H1 (cell line): ENCODE measurements around the gene PPP1R3E.

ENCODE experiments used
- BRCA1 ChIP-seq: IDR thresholded peaks from 2 replicates; pipeline ENCODE4 v1.6.1; 2012; ENCODE audit warnings: low read depth, low read length, improper control_type of control experiment
- CBX5 ChIP-seq: fragments of 300-800, 300-1000 bp; sonication (generic); IDR thresholded peaks from 2 replicates; pipeline ENCODE4 v1.7.1; 2016; ENCODE audit warnings: antibody characterized with exemption, low read length, low read depth
- EP300 ChIP-seq, 2 experiments: IDR thresholded peaks; 1 replicate in 1 of 2; 2 replicates in 1 of 2; pipeline ENCODE4 v1.6.1; 2011 to 2012; ENCODE audit warnings: low read depth in 2 of 2, low read length in 2 of 2, mild to moderate bottlenecking in 2 of 2, borderline replicate concordance in 1 of 2, inconsistent platforms in 1 of 2, moderate library complexity in 1 of 2
- GTF2F1 ChIP-seq: IDR thresholded peaks from 2 replicates; pipeline ENCODE4 v1.6.1; 2012; ENCODE audit warnings: low read depth, low read length, improper control_type of control experiment, borderline replicate concordance
- POLR2AphosphoS5 ChIP-seq: IDR thresholded peaks from 2 replicates; pipeline ENCODE4 v1.6.1; 2011; ENCODE audit warnings: low read depth, low read length
- TF ChIP-seq, protein P1 (sequence below), 3 experiments: IDR thresholded peaks; 1 replicate in 2 of 3; 2 replicates in 1 of 3; pipeline versions ENCODE4 v1.5.1 to v1.6.1; 2011; ENCODE audit warnings: low read length in 3 of 3, mild to moderate bottlenecking in 3 of 3, inconsistent platforms in 2 of 3, low read depth in 1 of 3, moderate library complexity in 1 of 3; ENCODE audit not compliant: insufficient read depth in 1 of 3; ENCODE audit errors: control extremely low read depth in 1 of 3

DNA sequence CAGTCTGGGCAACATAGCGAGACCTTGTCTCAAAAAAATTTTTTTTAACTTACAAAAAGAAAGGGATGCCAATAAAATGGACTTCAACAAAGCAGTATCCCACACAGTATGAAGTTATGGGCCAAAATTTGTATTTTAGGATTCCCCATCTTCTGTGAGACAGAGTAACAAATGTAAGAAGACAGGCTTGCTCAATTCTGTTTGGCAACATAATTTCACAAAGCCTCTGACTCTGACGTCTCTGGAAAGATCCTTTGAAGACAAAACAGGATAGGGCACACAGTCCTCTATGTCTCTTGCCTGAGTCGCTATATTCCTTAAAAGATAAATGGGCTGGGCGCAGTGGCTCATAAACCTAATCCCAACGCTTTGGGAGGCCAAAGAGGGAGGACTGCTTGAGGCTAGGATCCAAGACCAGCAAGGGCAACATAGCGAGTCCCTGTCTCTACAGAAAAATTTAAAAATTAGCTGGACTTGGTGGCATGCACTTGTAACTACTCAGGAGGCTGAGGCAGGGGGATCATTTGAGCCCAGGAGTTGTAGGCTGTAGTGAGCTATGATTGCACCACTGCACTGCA lies 15.7 kb downstream of the PPP1R3E start:
- TF ChIP-seq, protein P1, sequence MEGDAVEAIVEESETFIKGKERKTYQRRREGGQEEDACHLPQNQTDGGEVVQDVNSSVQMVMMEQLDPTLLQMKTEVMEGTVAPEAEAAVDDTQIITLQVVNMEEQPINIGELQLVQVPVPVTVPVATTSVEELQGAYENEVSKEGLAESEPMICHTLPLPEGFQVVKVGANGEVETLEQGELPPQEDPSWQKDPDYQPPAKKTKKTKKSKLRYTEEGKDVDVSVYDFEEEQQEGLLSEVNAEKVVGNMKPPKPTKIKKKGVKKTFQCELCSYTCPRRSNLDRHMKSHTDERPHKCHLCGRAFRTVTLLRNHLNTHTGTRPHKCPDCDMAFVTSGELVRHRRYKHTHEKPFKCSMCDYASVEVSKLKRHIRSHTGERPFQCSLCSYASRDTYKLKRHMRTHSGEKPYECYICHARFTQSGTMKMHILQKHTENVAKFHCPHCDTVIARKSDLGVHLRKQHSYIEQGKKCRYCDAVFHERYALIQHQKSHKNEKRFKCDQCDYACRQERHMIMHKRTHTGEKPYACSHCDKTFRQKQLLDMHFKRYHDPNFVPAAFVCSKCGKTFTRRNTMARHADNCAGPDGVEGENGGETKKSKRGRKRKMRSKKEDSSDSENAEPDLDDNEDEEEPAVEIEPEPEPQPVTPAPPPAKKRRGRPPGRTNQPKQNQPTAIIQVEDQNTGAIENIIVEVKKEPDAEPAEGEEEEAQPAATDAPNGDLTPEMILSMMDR (IDR thresholded peaks at IDR 0.05; ENCODE audit: control extremely low read depth in 1 of 3, insufficient read depth in 1 of 3, low read depth in 1 of 3, low read length in 3 of 3): no peak
- TF ChIP-seq EP300 (IDR thresholded peaks at IDR 0.05; ENCODE audit: borderline replicate concordance in 1 of 2, low read depth in 2 of 2, low read length in 2 of 2) (no peak), CBX5 (no peak), POLR2AphosphoS5 (no peak), GTF2F1 (no peak), BRCA1 (no peak)
